HG02885 (cell line): ENCODE results near the gene AATK.
"Not testable (repeated sequence)": the region's sequence is repeated elsewhere in the genome, so short reads cannot be mapped to it uniquely, and the experiment has no call there.

Experiments used
- ATAC-seq: cut with Tn5 transposase; IDR thresholded peaks from one replicate; pipeline ENCODE4 v1.9.1; 2021; ENCODE audit warnings: mild to moderate bottlenecking; ENCODE audit not compliant: unreplicated experiment, poor library complexity

AATK gene

DNA sequence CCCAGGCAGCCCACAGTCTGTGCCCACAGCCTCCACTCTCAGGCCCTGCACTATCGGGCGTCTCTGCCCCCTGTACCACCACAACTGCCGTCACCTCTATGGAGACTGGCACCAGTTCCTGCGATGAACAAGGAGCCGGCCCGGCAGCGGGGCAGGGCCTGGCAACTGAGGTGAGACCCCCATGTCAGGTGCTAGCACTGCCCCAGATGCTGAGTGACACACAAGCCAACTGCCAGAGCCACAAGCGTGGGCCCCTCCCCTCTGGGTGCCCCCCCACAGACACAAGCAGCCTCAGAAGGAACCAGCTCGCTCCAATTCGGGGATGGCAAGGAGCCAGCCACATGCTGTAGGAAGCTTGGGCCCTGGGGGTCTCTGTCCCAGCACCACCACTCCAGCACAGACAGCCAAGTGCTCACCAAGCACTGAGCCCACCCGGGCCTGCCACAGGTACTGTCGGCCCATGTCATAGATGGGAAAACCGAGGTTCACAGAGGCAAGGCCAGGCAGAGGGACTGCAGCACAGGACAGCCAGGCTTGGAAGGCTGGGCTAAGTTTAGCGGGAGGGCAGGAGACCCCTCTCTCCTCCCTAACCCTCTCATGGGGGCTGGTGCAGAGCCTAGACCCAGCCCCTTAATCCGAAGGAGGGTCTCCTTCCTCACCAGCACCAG lies 2.2 kb downstream of the AATK start:
- no peak for ATAC-seq

DNA sequence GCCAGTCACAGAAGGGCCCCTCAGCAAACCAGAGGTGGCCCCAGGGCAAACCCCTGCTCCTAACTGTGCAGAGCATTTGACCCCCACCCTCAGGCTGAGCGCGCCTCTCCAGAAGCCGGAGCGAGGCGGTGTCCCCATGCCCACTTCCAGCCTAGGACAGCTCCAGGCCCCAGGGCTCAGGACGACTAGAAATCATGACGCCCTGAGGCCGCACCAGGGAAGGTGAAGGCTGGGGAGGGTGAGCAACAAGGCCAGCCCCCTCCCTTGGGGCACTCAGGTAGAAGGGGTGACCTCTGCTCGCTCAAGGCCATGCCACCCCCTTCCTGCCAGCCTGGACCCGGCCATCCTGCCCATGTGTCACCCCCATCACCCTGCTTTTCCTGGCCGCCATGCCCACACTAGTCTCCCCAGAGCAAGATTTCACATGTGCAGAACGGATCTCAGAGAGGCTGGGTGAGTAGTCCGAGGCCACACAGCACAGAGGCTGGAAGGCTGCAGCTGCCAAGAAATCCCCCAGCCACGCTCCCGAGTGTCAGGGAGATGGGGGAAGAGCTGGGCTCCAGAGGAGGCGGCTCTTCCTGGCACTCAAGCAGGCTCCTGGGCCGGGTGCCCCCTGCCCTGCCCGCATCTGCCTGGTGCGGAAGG lies 2.8 kb downstream of the AATK start:
- ATAC-seq = no peak

DNA sequence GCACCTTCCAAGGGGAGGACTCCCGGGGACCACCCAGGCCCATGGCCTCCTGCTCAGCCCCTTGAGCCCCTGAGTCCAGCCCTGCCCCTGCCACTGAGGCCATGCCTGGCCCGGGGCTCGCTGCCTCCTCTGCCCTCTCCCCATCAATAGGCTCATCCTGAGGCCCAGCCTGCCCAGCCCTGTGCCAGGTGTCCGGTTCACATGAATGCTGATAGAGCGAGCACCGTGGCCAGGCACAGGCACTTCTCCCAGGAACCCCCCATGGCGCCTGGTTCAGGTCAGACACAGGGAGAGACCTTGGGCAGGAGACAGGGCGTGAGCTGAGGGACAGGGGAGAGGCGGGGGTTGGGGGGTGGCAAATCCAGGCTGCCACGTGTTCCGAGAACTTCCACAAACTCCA lies 3.5 kb downstream of the AATK start:
- ATAC-seq = no peak

DNA sequence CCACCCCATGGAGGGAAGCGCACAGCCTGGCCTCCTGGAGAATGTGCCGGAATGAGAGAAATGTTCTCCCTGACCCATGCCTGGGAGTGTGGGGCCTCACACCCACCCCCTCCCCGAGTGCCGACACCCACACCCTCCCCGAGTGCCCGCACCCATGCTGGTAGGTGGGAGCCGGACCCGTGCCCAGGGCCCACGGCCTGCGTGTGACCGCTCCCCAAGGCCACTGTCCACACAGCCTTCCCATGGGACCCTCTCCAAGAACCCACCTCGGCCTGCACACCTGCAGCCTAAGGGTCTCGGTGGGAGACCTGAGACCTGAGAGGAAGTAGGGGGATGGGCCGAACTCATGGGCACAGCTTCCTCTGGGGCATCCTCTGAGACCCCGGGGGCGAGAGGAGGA lies 4.0 kb downstream of the AATK start:
- no peak for ATAC-seq

DNA sequence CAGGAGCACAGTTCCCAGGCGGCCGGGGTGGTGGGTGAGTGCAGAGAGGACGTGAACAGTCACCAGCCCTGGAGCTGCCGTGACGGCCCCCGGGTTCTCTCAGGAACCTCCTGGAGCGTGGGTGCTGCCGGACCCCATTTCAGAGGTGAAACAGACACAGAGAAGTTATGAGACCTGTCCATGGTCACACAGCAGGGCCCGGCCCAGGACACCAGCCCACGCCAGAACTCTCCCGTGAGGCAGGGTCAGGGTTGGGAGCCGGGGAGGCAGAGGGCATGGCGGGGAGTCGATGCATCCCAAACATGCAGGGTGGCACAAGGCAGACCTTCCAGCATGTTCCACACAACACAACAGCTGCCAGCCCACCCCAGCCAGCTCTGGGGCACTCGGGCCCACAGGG lies 4.5 kb downstream of the AATK start:
- no peak for ATAC-seq

DNA sequence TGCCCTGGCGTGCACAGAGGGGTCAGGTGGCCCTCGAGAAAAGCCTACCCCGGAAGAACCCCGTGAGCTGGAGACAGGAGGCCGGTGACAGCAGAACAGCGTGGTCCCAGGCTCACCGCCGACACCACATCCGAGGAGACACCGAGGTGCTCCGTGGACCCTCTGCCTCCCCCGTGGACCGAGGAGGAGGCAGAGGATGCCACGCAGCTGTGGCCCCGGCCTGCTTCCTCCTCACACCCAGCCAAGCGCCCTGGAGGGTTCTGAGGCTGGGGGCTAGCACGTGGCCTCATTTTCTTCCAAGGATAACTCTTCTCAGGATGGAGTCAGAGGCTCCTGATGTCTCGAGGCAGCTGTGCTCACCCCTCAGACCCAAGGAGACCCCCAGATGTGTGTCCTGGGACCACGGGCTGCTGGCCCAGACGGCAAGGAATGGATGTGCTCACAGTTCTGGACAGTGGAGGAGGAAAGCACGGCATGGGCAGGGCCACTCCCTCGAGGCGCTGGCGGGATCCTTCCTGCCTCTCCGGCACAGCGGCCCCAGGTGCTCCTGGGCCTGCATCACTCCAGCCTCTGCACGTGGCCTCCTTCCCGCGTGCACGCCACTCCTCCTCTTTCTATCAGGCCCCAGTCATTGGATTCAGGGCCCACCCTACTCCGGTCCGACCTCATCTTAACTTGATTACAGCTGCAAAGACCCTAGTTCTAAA lies 5.1 kb downstream of the AATK start:
- ATAC-seq = no peak

DNA sequence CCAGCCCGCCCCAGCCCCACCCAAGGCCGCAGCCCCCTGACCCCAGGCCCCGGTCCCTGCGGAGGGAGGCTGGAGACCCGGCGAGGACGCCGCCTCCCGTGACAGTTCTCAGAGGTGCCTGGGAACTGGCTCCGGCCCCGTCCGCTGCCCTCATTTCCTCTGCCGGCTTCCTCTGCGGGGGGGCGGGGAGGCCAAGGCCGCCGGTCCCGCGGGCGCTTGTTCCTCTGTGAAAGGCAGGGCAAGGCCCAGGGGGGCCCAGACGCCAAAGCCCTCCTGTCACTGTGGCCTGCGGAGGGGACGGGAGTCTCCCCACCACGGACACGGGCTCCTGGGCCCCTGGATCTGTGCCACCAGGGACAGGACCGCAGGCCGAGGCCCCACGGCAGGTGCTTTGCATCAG lies 5.7 kb downstream of the AATK start:
- ATAC-seq = no peak

DNA sequence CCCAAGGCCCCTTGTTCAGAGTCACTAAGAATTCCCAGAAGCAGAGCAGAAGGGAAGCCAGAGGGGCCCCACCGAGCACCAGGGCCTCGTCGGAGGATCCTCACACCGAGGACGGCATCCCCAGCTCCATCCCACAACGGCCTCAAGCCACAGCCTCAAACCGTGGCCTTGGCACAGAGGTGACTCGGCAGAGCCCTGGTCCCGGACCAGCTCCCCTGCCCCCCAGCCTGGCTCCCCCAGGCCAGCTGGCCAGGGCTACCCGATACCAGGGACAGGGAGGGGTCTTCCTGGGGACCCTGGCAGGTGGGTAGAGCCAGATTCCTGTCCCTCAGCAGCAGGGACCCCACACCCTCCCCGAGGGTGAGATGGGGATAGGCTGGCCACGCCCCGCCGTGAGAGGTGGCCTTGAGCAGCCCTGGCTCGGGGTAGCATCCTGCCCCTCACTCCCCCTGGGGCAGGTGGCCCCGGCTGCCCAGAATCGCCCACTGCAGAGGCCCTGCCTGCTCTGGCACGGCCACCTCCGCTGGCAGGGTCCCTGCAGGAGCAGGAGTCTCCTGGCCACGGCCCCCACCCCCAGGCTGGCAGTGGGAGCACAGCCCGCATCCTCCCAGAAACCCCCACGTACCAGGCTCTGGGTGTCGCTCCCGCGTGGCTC lies 6.3 kb downstream of the AATK start:
- no peak for ATAC-seq

DNA sequence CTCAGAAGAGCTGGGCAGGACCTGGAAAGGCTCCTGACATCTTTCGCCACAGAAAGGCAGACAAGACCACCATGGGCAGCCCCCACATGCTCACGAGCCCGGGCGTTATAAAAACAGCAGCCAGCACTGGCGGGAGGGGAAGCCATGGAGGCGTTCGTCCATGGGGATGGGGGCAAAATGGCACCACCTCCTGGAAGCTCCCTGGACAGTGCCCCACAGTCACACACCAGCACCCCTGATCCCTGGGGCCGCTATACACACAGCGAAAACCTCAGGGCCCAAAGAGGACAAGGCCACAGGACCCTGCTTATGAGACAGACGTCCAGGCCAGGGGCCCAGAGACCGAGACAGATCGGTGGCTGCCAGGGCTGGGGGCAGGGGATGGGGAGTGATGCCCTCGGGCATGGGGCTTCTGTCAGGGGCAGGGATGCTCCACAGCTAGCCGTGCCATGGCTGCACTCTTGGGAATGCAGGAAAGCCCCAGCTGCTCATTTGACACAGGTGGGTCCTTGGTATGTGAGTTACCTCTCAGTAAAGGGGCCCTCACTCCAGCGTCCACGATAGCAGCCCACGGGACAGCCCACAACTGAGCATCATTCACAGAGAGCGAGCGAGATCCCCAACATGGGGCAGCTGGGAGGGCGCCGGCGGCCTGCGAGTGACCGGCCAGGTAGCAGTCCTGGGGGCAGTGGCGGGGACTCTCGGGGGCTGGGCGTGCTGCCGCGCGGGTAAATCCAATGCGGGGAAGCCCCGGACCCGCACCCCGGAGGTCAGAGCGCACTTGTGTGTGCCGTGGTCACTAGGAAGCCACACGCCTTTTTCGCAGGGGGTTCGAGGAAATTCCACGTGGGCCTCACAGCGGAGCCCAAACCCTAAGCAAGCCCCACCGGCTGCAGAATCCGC lies 7.1 kb downstream of the AATK start:
- no peak for ATAC-seq

DNA sequence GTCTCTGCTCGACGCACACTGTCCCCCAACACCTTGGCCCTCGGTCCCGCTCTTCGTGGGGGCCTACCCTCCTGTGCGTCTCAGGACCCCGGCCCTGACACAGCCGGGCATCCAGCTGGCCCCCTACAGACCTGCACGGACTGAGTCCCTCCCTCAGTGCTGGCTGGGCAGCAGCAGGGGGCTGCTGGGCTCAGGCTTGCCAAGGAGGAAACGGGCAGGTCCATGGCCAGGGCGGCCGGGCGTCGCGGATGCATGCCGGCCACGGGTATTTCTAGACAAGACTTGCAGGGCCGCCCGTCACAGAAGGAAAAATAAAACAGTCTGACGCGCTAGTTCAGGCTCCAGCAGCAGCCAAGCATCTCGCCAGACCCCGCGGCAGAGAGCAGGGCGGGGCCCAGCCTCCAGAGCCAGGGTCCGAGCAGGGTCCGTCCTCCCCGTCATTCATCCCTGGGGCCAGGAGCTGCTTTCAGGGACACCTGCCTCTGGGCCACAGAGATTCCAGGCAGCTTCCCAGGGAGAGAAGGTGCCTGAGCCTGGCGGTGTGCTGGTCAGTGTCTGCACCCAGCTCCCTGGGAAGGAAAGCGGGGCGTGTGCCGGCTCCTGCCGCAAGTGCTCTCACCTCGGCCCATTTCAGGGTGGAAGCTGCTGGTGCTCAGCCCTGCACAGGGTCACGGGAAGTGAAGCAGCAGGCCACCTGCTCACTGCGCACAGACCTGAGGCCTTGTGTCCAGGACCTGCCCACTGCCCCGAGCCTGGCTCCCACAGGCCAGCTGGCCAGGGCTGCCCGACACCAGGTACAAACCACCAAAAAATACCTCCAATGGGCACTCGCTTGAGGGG lies 8.0 kb downstream of the AATK start:
- no peak for ATAC-seq

DNA sequence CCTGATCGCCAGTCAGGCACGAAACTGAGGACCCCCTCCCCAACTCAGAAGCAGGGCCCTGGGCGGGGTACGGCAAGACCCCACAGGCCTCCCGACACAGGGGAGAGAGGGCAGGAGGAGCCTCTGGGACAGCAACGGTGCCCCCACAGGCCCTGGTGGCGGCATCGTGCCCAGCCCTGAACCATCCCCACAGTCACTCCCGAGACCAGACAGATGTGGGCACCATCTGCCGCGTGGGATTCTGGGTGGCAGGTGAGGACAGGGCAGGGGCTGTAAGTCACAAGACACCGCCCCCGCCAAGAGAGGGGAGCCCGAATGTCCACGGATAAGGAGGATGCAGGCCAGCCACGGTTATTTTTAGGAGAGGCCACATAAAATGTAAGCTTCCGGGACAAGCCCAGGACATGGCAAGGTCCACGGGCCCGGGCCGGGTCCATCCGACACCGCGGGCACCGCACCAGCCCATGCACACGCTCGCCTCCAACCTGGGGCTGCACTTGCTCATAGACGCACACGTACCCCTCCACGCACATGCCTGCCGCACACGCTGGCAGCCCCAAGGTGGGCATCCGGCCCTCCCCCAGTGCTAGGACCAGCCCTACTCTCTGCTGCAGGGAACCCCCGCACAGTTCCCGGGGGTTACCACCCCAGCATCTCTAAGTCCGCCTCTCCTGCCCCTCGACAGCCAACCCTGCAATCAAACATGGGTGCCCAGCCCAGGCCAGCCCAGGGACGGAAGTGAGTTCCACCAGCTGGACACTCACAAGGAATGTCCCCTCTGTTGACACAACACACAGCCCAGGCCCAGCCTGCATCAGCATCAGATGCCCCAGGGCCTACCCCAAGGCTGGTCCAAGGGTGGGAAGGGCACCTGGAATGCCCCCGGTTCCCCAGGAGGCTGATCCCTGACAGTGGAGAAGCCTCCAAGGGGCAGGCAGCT lies 8.9 kb downstream of the AATK start:
- ATAC-seq = no peak

DNA sequence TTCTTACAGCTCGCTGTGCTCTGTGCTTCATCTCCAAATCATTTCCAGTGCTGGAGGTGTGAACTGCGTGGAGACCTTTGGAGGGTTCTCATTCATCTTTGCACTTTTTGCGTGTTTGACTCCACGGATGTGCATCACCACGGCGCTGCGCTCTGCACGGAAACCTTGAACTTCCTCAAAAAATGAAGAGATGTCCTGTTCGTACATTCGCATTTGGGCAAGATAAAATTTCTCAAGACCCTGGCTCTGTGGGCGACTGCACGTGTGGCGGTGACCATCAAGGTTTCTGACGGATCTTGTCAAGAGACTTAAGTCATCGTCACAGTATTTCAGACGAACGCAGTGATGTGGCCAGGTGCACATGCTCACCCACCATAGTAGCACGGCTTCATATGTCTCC lies 11.1 kb downstream of the AATK start:
- ATAC-seq = no peak

DNA sequence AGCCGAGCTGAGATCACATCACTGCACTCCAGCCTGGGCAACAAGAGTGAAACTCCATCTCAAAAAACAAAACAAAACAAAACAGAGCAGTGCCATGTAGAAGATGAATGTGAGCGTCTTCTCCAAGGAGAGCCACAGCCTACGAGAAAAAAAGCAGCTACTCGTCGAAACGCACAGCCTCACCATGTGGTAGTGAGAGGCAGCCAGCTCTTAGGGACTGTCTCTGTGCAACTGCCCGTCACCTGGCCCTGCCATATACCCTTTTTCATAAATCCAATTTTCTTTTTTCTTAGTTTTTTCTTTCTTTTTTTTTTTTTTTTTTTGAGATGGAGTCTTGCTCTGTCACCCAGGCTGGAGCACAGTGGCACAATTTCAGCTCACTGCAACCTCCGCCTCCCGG lies 12.0 kb downstream of the AATK start:
- ATAC-seq = not testable (repeated sequence)

DNA sequence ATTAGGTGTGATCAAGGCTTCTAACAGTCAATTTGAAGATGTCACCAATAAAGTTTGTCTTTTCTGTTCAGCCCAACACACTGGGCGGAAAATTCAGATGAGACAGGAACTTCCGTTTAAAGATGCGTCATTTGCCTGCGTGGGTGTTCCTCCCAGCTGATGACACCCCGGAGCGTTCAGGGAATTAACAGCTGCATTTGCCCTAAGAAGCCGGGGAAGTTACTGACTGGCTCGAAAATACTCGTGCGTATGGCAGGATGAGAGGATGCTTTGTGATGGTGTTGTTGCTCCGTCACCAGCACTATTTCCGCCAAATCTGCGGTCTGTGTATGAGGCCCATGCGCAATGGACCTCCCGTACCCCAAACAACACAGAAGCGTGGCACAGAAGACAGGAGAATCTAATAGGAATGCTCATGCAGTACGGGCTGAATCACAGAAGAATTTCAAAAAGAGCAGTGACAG lies 12.6 kb downstream of the AATK start:
- no peak for ATAC-seq

DNA sequence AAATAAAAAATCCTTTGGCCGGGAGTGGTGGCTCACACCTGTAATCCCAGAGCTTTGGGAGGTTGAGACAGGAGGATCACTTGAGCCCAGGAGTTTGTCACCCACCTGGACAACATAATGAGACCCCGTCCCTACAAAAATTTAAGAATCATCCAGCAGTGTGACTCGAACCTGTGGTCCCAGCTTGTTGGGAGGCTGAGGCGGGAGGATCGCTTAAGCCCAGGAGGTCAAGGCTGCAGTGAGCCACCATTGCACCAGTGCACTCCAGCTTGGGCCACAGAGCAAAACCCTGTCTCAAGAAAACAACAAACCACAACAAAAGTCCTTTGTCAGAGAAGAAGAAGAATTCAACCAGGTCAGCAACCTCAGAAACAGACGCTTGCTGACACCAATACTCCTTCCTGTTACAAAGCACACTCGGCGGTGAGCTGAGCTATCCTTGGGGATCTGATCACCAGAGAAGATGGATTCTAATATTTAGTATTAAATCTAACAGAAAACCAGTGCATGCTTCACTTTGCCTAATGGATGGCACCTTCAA lies 13.7 kb downstream of the AATK start:
- no peak for ATAC-seq

DNA sequence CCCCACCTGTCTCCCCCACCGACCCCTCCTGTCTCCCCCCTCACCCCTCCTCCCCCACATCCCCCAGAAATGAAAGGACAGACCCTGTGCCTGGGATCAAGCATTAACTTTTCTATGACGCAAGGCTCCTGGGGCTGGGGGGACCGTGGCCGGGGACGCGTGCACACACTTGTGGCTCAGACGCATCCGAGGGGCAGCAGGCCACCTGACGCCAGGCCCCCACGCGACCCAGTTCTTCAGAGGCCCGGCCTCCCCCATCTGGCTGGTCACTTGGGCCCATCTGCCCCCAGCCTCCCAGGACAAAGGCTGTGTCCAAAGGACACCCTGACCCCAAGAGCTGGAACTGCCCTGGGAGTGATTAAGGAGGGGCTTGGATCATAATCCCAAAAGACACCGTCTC lies 14.7 kb downstream of the AATK start:
- no peak for ATAC-seq

DNA sequence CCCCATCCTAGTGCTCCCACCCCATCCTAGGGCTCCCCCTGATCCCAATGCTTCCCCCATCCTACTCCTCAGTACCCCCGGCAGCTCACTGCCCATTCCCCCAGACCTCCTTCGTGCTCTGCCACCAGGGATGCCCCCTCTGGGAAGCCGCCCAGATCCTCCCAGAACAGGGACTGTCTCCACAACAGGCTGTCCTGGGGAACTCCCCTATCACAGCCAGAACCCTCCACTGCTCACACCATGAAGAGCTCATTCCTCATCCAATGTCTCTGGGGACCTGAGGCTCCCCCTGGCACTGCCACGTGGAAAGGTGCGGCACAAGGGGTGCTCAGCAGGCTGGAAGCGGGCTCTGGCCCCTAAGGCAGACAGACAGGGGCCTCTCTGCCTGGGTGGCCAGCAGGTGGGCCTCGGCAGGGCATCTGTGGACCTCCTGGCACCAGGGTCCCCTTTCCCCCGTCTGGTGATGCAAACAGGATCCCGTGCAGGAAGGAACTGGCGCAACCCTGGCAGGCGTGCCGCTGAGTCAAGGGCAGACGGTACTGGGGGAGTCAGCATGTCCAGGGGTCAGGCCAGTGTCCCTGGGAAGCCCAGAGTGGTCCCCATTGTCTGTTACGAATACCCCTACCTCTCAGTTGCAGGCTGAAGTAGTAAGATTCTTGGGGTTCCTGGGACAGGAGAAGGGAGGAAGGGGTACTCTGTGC lies 15.5 kb downstream of the AATK start:
- ATAC-seq = no peak
